HG03039 (cell line): Measurements from ENCODE around the gene SLC25A1.
"Not testable (repeated sequence)": the region's sequence is repeated elsewhere in the genome, so short reads cannot be mapped to it uniquely, and the experiment has no call there.

ENCODE experiments used
- ATAC-seq: cut with Tn5 transposase; IDR thresholded peaks from one replicate; pipeline ENCODE4 v1.9.1; 2021; ENCODE audit warnings: mild to moderate bottlenecking, moderate library complexity; ENCODE audit not compliant: unreplicated experiment

The SLC25A1 gene

GRCh38 chr22:19207401-19207808 is 28.9 kb upstream of the SLC25A1 start:
- no peak for ATAC-seq

GRCh38 chr22:19206287-19206686 is 27.8 kb upstream of the SLC25A1 start:
- no peak for ATAC-seq

GRCh38 chr22:19204640-19205039 is 26.1 kb upstream of the SLC25A1 start:
- no peak for ATAC-seq

GRCh38 chr22:19203834-19204233 is 25.3 kb upstream of the SLC25A1 start:
- no peak for ATAC-seq

DNA sequence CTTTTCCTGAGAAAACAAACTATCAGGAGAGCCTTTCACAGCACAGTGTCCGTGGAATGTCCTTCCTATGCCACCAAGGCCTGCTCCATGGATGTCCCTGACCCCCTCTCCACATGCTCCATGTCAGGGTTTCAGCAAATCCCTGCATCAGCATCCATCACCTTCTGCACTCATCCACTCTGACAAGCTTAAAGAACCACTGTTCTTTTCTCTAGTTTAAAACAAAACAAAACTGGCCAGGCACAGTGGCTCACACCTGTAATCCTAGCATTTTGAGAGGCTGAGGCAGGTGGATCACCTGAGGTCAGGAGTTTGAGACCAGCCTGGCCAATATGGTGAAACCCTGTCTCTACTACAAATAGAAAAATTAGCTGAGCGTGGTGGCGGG is 24.3 kb upstream of the SLC25A1 start:
- ATAC-seq, result not testable (repeated sequence)

GRCh38 chr22:19201869-19202798 is 23.6 kb upstream of the SLC25A1 start:
- no peak for ATAC-seq

DNA sequence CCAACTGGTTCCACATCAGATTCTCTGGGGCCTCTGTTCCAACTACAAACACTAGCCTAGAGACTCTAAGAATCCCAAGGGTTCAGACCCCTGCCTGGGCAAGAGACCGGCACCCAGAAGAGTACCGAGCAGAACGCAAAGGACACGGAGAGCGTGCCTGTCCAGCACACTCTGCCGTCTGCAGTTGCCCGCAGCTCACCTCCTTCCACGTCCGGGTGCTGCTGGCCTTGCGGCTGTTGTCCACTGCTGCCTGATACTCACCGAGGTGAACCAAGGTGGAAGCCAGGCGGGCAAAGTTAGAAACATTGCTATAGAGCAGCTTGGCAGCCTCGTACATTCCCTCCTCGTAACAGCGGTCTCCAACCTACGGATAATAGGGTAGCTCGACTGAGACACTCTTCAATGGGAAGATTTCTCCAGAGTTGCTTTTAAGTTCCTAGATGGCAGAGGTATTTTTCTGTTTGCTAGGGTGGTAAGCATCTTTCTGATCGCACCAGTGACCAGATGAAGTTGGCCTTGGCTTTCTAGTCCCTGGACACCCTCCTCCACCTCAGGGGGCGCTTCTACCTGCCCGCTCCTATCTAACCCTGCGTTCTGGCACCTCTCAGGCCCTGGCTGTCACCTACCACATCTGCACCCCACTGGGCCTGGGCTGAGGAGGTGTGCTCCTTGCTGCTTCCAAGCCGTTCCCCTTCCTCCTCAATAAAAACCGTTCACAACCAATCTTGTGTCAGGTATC is 22.8 kb upstream of the SLC25A1 start:
- no peak for ATAC-seq

GRCh38 chr22:19199479-19199878 is 20.9 kb upstream of the SLC25A1 start:
- no peak for ATAC-seq

GRCh38 chr22:19197997-19198865 is 19.7 kb upstream of the SLC25A1 start:
- ATAC-seq, result no peak

- ATAC-seq, result no peak
Observed at GRCh38 chr22:19196841-19197612, 18.5 kb upstream of the SLC25A1 start.

DNA sequence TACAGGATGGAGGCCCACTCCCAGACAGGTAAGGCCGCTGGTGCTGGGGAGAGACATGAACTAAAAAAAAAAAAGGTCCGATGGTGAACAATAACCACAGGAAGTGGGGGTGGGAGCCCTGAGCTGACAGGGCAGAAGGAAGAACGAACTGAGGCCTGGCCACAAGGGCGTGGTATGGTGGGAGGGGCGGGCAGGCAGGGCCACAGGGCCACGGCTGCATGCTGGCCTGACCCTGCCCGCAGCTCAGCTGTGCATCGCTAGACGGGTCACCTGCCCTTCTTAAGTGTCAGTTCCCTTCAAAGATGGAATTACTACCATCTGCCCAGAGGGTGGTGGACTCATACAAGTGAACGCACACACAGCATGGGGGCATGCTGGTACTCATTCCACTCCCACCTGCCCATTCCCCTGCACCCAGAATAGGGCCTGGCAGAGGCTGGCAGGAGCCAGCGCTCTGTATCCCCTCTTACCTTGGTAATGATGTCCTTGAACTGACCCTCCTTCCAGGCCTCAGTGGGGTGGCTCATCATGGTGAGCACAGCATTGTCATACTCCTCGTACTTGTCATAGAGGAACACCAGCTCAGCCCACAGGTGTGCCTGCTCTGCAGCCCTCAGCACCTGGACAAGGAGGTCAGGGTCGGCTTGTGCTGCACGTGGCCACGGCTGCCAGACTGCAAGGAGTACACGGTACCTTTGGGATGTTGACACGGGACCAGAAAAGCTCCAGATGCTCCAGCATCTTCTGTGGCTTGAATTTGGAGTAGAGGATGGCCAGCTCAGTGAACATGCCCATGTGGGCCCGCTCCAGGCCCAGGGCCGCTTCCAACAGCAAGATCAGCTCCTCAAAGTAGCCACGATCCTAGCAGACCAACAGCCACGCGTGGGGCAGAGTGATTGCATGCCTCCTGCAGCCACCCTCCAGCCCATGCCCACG is 17.5 kb upstream of the SLC25A1 start:
- ATAC-seq, result no peak

DNA sequence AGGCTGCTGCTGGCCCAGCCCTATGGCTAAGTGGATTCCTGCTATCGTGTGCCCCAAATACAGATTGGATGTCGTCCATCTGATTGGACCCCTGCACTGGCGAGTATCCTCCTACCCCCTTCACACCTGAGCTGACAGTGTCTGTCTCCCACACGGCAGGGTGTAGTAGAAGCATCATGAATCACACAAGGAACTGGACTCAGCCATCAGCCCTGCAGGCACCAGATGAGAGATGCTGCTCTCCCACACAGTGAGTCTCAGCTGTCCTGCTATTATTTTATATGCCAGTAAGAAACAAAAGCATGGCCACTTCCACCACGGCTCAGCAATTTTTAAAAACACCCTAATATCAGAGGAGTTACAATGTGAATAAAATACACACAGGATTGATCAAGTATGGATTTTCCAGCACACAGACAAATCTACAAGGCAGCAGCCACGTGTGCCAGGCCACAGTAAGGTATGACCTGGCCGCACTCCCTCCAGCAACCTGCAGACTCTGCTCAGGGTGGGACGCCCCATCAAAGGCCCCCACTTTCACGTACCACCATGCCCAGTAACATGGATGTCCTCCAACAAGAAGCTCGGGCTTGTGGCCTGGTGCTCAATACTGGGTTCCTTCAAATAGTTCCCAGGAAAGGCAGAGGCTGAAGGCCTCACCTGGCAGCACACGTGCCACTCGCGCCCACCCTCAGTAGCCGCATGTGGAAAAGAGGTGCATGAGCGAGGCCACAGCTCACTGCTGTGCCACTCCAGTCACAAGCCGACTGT is 16.4 kb upstream of the SLC25A1 start:
- no peak for ATAC-seq

DNA sequence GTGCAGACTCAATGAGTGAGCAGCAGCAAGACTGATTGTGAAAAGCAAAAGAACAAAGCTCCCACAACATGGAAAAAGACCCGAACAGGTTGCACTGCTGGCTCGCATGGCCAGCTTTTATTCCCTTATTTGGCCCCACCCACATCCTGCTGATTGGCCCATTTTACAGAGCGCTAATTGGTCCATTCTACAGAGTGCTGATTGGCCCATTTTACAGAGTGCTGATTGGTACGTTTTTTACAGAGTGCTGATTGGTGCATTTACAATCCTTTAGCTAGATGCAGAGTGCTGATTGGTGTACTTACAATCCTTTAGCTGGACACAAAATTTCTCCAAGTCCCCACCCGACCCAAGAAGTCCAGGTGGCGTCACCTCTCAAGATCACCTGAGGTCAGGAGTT is 15.3 kb upstream of the SLC25A1 start:
- ATAC-seq, result no peak

DNA sequence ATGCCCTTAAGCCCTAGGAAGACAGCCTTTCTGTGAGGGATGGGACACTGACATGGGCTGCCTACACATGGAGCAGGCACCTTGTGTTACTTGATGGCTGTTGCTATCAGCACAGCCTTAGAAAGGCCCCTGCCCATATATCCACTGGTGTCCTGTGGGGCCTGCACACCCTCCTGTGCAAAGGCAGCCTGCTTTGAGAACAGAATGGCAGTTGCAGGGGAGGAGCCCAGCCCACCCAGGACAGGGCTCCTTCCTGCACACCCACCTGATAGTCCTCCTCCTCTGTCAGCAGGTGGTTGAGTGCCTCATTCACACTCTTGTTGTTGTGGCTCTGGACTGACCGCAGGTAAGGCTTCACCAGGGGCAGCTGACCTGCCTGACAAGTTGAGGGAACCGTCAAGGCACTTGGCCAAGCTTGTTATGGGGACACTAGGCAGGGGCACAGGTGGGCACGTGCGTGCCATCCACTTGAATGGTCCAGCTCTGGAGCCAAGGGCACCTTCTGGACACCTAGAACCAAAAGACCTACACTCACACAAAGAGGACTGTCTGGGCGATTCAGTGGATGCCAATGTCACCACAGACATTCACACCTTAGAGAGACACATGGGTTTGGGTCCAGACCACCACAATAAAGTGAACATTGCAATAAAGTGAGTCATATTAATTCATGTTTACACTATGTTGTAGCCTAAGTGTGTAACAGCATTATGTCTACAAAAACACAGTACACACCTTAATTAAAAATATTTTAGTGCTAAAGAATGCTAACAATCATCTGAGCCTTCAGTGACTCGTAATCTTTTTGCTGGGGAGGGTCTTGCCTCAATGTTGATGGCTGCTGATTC is 9.4 kb upstream of the SLC25A1 start:
- no peak for ATAC-seq

- no peak for ATAC-seq
Observed at GRCh38 chr22:19184276-19184997, 5.9 kb upstream of the SLC25A1 start.

GRCh38 chr22:19183216-19183615 is 4.7 kb upstream of the SLC25A1 start:
- no peak for ATAC-seq
